WTC11 (cell line): Measurements from ENCODE around the gene ZC3H12D.

Experiments used
- ATF1 ChIP-seq: sonication (generic); formaldehyde crosslinking; IDR thresholded peaks from 2 replicates; pipeline ENCODE4 v1.8.1; 2023; ENCODE audit warnings: mild to moderate bottlenecking, moderate library complexity, missing genetic modification reagents
- CREB1 ChIP-seq: sonication (generic); formaldehyde crosslinking; IDR thresholded peaks from 2 replicates; pipeline ENCODE4 v1.8.0; 2023; ENCODE audit warnings: mild to moderate bottlenecking, missing genetic modification reagents
- CREM ChIP-seq: sonication (generic); formaldehyde crosslinking; IDR thresholded peaks from 2 replicates; pipeline ENCODE4 v1.8.1; 2022; ENCODE audit warnings: mild to moderate bottlenecking, missing genetic modification reagents, moderate library complexity
- CTCF ChIP-seq: fragments of 200-600 bp; IDR thresholded peaks from 2 replicates; pipeline ENCODE4 v1.8.0; 2022; ENCODE audit warnings: antibody characterized with exemption
- FOXK1 ChIP-seq: sonication (generic); formaldehyde crosslinking; IDR thresholded peaks from 2 replicates; pipeline ENCODE4 v1.8.0; 2022; ENCODE audit warnings: mild to moderate bottlenecking, moderate library complexity, missing genetic modification reagents
- KAT7 ChIP-seq: sonication (generic); formaldehyde crosslinking; IDR thresholded peaks from 2 replicates; pipeline ENCODE4 v1.8.1; 2023; ENCODE audit warnings: missing genetic modification reagents, mild to moderate bottlenecking, borderline replicate concordance
- SMAD3 ChIP-seq: sonication (generic); formaldehyde crosslinking; IDR thresholded peaks from 2 replicates; pipeline ENCODE4 v1.8.0; 2022; ENCODE audit warnings: missing genetic modification reagents, mild to moderate bottlenecking, borderline replicate concordance
- TF ChIP-seq, protein P1 (sequence below): sonication (generic); formaldehyde crosslinking; IDR thresholded peaks from 2 replicates; pipeline ENCODE4 v1.8.0; 2022; ENCODE audit warnings: mild to moderate bottlenecking, missing genetic modification reagents
- TF ChIP-seq, protein P2 (sequence below): sonication (generic); formaldehyde crosslinking; IDR thresholded peaks from 2 replicates; pipeline ENCODE4 v1.8.1; 2022; ENCODE audit warnings: low read depth, mild to moderate bottlenecking, moderate library complexity, missing genetic modification reagents, borderline replicate concordance

DNA sequence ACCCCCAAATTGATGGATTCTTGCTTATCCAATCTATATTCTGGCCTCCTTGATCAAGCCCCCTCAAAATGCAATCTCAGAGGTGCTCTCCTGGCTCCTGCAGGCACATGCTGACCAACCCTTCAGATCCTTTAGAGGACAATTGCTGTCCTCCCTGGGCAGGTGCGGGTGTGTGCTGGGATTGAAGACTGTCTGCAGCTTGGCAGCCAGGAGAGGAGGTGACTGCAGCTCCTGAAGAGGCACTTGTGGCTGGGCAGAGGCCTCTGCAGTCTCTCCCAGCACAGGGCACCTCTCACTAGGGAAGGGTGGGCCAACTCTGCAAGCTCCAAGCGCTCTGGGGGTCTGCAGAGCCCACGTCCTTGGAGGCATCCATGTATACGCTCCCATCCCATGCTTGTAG, 56.2 kb downstream of the ZC3H12D start:
- TF ChIP-seq FOXK1 (CRISPR knock-in tag) (no peak), CTCF (no peak), KAT7 (CRISPR knock-in tag) (no peak), ATF1 (no peak), CREM (no peak), CREB1 (CRISPR knock-in tag) (no peak), SMAD3 (CRISPR knock-in tag) (no peak)
- TF ChIP-seq, protein P1, sequence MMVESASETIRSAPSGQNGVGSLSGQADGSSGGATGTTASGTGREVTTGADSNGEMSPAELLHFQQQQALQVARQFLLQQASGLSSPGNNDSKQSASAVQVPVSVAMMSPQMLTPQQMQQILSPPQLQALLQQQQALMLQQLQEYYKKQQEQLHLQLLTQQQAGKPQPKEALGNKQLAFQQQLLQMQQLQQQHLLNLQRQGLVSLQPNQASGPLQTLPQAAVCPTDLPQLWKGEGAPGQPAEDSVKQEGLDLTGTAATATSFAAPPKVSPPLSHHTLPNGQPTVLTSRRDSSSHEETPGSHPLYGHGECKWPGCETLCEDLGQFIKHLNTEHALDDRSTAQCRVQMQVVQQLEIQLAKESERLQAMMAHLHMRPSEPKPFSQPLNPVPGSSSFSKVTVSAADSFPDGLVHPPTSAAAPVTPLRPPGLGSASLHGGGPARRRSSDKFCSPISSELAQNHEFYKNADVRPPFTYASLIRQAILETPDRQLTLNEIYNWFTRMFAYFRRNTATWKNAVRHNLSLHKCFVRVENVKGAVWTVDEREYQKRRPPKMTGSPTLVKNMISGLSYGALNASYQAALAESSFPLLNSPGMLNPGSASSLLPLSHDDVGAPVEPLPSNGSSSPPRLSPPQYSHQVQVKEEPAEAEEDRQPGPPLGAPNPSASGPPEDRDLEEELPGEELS (CRISPR knock-in tag), result no peak
- TF ChIP-seq, protein P2, sequence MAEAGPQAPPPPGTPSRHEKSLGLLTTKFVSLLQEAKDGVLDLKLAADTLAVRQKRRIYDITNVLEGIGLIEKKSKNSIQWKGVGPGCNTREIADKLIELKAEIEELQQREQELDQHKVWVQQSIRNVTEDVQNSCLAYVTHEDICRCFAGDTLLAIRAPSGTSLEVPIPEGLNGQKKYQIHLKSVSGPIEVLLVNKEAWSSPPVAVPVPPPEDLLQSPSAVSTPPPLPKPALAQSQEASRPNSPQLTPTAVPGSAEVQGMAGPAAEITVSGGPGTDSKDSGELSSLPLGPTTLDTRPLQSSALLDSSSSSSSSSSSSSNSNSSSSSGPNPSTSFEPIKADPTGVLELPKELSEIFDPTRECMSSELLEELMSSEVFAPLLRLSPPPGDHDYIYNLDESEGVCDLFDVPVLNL (CRISPR knock-in tag), result no peak
